K562 (cell line): ENCODE results near the gene CTXN3. TPM values are rescaled to one million over a fixed set of nuclear protein-coding genes. Genes with fewer than 3 reads are reported as not detected.

Source experiments
- ATAC-seq: fragments of 200-7000 bp; cut with Tn5 transposase; 3 replicates; pipeline ENCODE4 v1.9.1; 2020; ENCODE audit warnings: moderate library complexity
- BruUV-seq: library from RNA; stranded (reverse); fragments of 400-500 nt; replicated peaks from 2 replicates; lab custom pipeline; 2021; lab: Mats Ljungman, UMichigan
- CTCF ChIA-PET: fragments of 300-600 bp; formaldehyde crosslinking; extraction: SDS; loops from one replicate; lab custom pipeline; 2021; ENCODE audit warnings: low intra/inter-chr PET ratio; lab: Yijun Ruan, JAX
- POLR2A ChIA-PET: fragments of 300-600, 350-650 bp; sonication (Branson Sonifier 250); formaldehyde crosslinking; extraction: SDS; loops from one replicate; lab custom pipeline; 2021; ENCODE audit warnings: antibody characterized with exemption, inconsistent platforms; lab: Yijun Ruan, JAX
- DNase-seq, 4 experiments: peaks; one replicate each; pipeline versions ENCODE4 v3.0.0 to v3.0.0-alpha.2; 2011 to 2018; ENCODE audit warnings: low spot score in 3 of 4, mixed read lengths in 3 of 4; ENCODE audit errors: extremely low read depth in 1 of 4
- FAIRE-seq: peaks from 2 replicates; lab custom pipeline; 2011; peaks lifted over from hg19 to GRCh38; lab: Jason Lieb, UNC
- H2AFZ ChIP-seq: 2 replicates; pipeline ENCODE4 v1.6.0; 2011; ENCODE audit warnings: low read depth, low read length, control low read depth, inconsistent platforms
- H3K27ac ChIP-seq: fragments of 200-600 bp; 3 replicates; pipeline ENCODE4 v1.8.0; 2011; ENCODE audit warnings: low read depth, mild to moderate bottlenecking, control low read depth, inconsistent platforms, low read length, moderate library complexity, mixed read lengths; ENCODE audit errors: extremely low read depth
- H3K27me3 ChIP-seq, 2 experiments: fragments of 300-600 bp in 1 of 2; 2 replicates in 1 of 2; 3 replicates in 1 of 2; pipeline versions ENCODE4 v1.6.0 to v1.8.0; 2011; ENCODE audit warnings: inconsistent platforms in 2 of 2, low read length in 2 of 2, mild to moderate bottlenecking in 1 of 2, mixed read lengths in 1 of 2, moderate library complexity in 1 of 2; ENCODE audit not compliant: control insufficient read depth in 2 of 2, insufficient read depth in 2 of 2
- H3K36me3 ChIP-seq: fragments of 300-600 bp; 3 replicates; pipeline ENCODE4 v1.8.0; 2011; ENCODE audit warnings: mild to moderate bottlenecking, low read length, inconsistent platforms; ENCODE audit not compliant: control insufficient read depth, insufficient read depth
- H3K4me1 ChIP-seq, 2 experiments: fragments of 200-600 bp in 1 of 2; replicated peaks in 1 of 2; 2 replicates in 1 of 2; 3 replicates in 1 of 2; pipeline versions ENCODE4 v1.5.1 to v1.8.0; 2011; ENCODE audit warnings: inconsistent platforms in 2 of 2, low read length in 2 of 2, mild to moderate bottlenecking in 1 of 2, mixed read lengths in 1 of 2, moderate library complexity in 1 of 2; ENCODE audit not compliant: control insufficient read depth in 2 of 2, insufficient read depth in 2 of 2
- H3K4me2 ChIP-seq: 2 replicates; pipeline ENCODE4 v1.6.1; 2011; ENCODE audit warnings: low read length, control low read depth, inconsistent platforms, mixed read lengths; ENCODE audit not compliant: insufficient read depth
- H3K4me3 ChIP-seq: fragments of 200-600 bp; sonication (generic), shearing (Covaris generic); 2 replicates; pipeline ENCODE4 v1.5.1; 2016; ENCODE audit warnings: control low read depth, inconsistent platforms
- H3K79me2 ChIP-seq: fragments of 200-600 bp; 3 replicates; pipeline ENCODE4 v1.8.0; 2011; ENCODE audit warnings: low read length, inconsistent platforms; ENCODE audit not compliant: control insufficient read depth, insufficient read depth
- H3K9ac ChIP-seq, 2 experiments: 2 replicates each; pipeline versions ENCODE4 v1.6.0 to v1.6.1; 2011; ENCODE audit warnings: low read depth in 2 of 2, low read length in 2 of 2, control low read depth in 1 of 2, inconsistent platforms in 1 of 2, mild to moderate bottlenecking in 1 of 2, mixed read lengths in 1 of 2; ENCODE audit not compliant: insufficient read depth in 1 of 2
- H3K9me1 ChIP-seq: one replicate; pipeline ENCODE4 v1.6.0; 2011; ENCODE audit warnings: inconsistent platforms, mild to moderate bottlenecking, low read length, moderate library complexity; ENCODE audit not compliant: control insufficient read depth, insufficient read depth
- H3K9me3 ChIP-seq: replicated peaks from 2 replicates; pipeline ENCODE4 v1.5.1; 2011; ENCODE audit warnings: low read depth, low read length, inconsistent platforms; ENCODE audit not compliant: control insufficient read depth, insufficient read depth
- H4K20me1 ChIP-seq: replicated peaks from 2 replicates; pipeline ENCODE4 v1.6.1; 2011; ENCODE audit warnings: low read length, inconsistent platforms, mixed read lengths; ENCODE audit not compliant: control insufficient read depth, insufficient read depth
- KDM4B ChIP-seq, 2 experiments: fragments of 450-650 bp in 1 of 2; sonication (generic) in 1 of 2; IDR thresholded peaks; 2 replicates each; pipeline ENCODE4 v1.6.1; 2016 to 2017; ENCODE audit warnings: borderline replicate concordance in 2 of 2, antibody characterized with exemption in 1 of 2, low read depth in 1 of 2, mild to moderate bottlenecking in 1 of 2
- RFX1 ChIP-seq: fragments of 450-650 bp; IDR thresholded peaks from 2 replicates; pipeline ENCODE4 v1.6.1; 2016; ENCODE audit warnings: mild to moderate bottlenecking, moderate library complexity
- whole genome bisulfite sequencing: fragments of 100-300 bp; shearing (Covaris generic); methylation state at CpG from one replicate; pipeline ENCODE4 v1.1.6; 2016; ENCODE audit warnings: low coverage, mixed read lengths; ENCODE audit not compliant: insufficient coverage; ENCODE audit errors: missing lambda C conversion rate; 5-methylcytosine and 5-hydroxymethylcytosine counted together
- in situ Hi-C: fragments of 300-500 bp; cut with MboI; formaldehyde crosslinking; loops from 4 replicates; pipeline ENCODE4 v1.15.0; 2018; ENCODE audit warnings: inconsistent platforms, mixed read lengths
- intact Hi-C: fragments of 100-400 bp; cut with micrococcal nuclease; formaldehyde crosslinking; loops from 2 replicates; pipeline ENCODE4 v1.14.2; 2022
- polyA plus RNA-seq, 8 experiments: library from polyadenylated mRNA; depleted of rRNA in 4 of 8; stranded (reverse) in 5 of 8; unstranded in 3 of 8; fragments of >200 nt; fragmentation: Nextera tagmentation in 2 of 8; fragmentation: Illumina TruSeq in 1 of 8; extraction: Ambion mirVana in 2 of 8; extraction: Trizol in 1 of 8; gene quantifications; 2 replicates each; pipeline versions ENCODE4 v1.2.1 to v1.2.3, GENCODE V29; 2011 to 2014; ENCODE audit warnings: inconsistent platforms in 1 of 8, missing spikeins in 1 of 8
- total RNA-seq, 7 experiments: library from RNA; depleted of rRNA in 6 of 7; stranded (reverse); fragments of >200 nt in 6 of 7; fragmentation: Illumina TruSeq in 2 of 7; extraction: Trizol in 2 of 7; gene quantifications; 2 replicates each; pipeline versions ENCODE4 v1.2.1 to v1.2.3, GENCODE V29; 2011 to 2021; ENCODE audit warnings: low replicate concordance in 1 of 7
- TF ChIP-seq, protein P1 (sequence below): IDR thresholded peaks from 3 replicates; pipeline ENCODE4 v1.6.1; 2011; ENCODE audit warnings: borderline replicate concordance, mild to moderate bottlenecking, moderate library complexity; ENCODE audit not compliant: insufficient read length; ENCODE audit errors: extremely low read depth

CTXN3 gene
- total and polyA plus RNA-seq, 9 of the 15 experiments (the other 6 are each of a cell fraction or from before 2014, with no cell fraction given) = not detected

DNA sequence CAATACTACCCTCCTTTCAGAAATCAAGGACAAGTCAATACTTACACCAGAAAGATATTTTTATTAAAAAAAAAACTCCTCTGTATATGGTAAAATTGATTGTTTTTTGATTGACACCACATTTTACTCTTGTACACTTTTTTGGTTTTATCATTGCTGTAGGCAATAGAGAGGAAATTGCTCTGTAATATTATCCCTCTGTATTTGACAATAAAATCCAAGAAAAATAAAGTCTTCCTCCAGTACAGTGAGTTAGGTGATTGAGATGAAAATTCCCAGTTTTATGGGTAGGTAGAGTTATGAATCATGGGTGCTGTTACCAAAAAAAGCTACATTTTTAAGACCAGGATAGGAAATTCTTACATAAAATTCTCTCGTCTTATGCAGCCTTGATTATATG is 31.7 kb downstream of the CTXN3 start:
- no TSS peak for BruUV-seq
- ChIA-PET POLR2A (no interaction called here), CTCF (no interaction called here)
- Histone ChIP-seq H3K4me3 (no peak overlapping the region), H3K79me2 (no peaks in the 10 kb centered on the region), H3K27ac (no peak overlapping the region), H3K27me3 (no peaks in the 10 kb centered on the region), H3K4me1 (no peaks in the 10 kb centered on the region), H3K36me3 (no peaks in the 10 kb centered on the region), H3K9ac (no peak overlapping the region), H3K4me2 (no peak overlapping the region), H3K9me3 (no peaks in the 10 kb centered on the region), H4K20me1 (no peaks in the 10 kb centered on the region), H3K9me1 (no peaks in the 10 kb centered on the region), H2AFZ (no peak overlapping the region)
- FAIRE-seq (no peak), ATAC-seq (no peak), DNase-seq (no peak)
- WGBS = 0% methylated on average over 1 of the region's 1 CpG
- intact Hi-C loops = no loop called here
- TF ChIP-seq, protein P1, sequence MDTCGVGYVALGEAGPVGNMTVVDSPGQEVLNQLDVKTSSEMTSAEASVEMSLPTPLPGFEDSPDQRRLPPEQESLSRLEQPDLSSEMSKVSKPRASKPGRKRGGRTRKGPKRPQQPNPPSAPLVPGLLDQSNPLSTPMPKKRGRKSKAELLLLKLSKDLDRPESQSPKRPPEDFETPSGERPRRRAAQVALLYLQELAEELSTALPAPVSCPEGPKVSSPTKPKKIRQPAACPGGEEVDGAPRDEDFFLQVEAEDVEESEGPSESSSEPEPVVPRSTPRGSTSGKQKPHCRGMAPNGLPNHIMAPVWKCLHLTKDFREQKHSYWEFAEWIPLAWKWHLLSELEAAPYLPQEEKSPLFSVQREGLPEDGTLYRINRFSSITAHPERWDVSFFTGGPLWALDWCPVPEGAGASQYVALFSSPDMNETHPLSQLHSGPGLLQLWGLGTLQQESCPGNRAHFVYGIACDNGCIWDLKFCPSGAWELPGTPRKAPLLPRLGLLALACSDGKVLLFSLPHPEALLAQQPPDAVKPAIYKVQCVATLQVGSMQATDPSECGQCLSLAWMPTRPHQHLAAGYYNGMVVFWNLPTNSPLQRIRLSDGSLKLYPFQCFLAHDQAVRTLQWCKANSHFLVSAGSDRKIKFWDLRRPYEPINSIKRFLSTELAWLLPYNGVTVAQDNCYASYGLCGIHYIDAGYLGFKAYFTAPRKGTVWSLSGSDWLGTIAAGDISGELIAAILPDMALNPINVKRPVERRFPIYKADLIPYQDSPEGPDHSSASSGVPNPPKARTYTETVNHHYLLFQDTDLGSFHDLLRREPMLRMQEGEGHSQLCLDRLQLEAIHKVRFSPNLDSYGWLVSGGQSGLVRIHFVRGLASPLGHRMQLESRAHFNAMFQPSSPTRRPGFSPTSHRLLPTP = no peak
- TF ChIP-seq KDM4B (IDR thresholded peaks at IDR 0.05; ENCODE audit: borderline replicate concordance in 2 of 2, low read depth in 1 of 2) (no peak), RFX1 (no peak)
- in situ Hi-C loops = no loop called here
